AG04450 (cell line): ENCODE measurements around the gene LARGE2. TPM values are rescaled to one million over a fixed set of nuclear protein-coding genes. Genes with fewer than 3 reads are reported as not detected.
A peak's percentile ranks its signal among the peaks of the same experiment; 100 is the strongest.

ENCODE experiments used
- CTCF ChIA-PET: fragments of 300-600, 350-600 bp; formaldehyde crosslinking; extraction: SDS; loops from one replicate; lab custom pipeline; 2022; ENCODE audit warnings: antibody characterized with exemption, inconsistent platforms; lab: Charles Lee
- POLR2A ChIA-PET: fragments of 350-600 bp; formaldehyde crosslinking; extraction: SDS; loops from one replicate; lab custom pipeline; 2021; ENCODE audit warnings: antibody characterized with exemption, inconsistent platforms; lab: Yijun Ruan, JAX
- DNase-seq: peaks from one replicate; pipeline ENCODE4 v3.0.0-alpha.2; 2011; ENCODE audit warnings: low read depth, low spot score
- H3K27ac ChIP-seq: one replicate; pipeline ENCODE4 v1.5.1; 2012; ENCODE audit warnings: low read depth, low read length, control low read depth
- H3K27me3 ChIP-seq: one replicate; pipeline ENCODE4 v1.6.0; 2012; ENCODE audit warnings: low read length; ENCODE audit not compliant: control insufficient read depth, insufficient read depth
- H3K4me3 ChIP-seq: 2 replicates; pipeline ENCODE4 v1.5.1; 2011; ENCODE audit warnings: mild to moderate bottlenecking, low read depth, low read length, control low read depth
- H3K9me3 ChIP-seq: 2 replicates; pipeline ENCODE4 v1.5.1; 2012; ENCODE audit warnings: low read length; ENCODE audit not compliant: control insufficient read depth, insufficient read depth
- polyA plus RNA-seq: library from polyadenylated mRNA; depleted of rRNA; stranded (reverse); fragments of >200 nt; gene quantifications from 2 replicates; pipeline ENCODE4 v1.2.3, GENCODE V29; 2011
- TF ChIP-seq, protein P1 (sequence below): IDR thresholded peaks from 2 replicates; pipeline ENCODE4 v1.5.1; 2011; ENCODE audit warnings: low read depth, low read length, control low read depth, inconsistent platforms

The LARGE2 gene
- polyA plus RNA-seq, 1 experiment: not detected

GRCh38 chr11:45885274-45885920 lies 37.1 kb upstream of the LARGE2 start, which contains the start of gene MAPK8IP1:
Gene MAPK8IP1, plus strand, starts transcription at chr11:45885651. Its CDS starts 170 bp downstream, at chr11:45885821.
- ChIA-PET CTCF (interaction anchor here (3.2 kb wide), 1 partner anchor 13 kb away, joined by 11 read pairs; no protein-coding TSS in a partner anchor), POLR2A (no interaction called here)
- no peak for DNase-seq
- Histone ChIP-seq H3K27me3 (peaks cover 17% of the 10 kb centered on the region), H3K27ac (no peak within 1 kb of the TSS), H3K9me3 (no peaks in the 10 kb centered on the region; the same call in 1 of the 2 replicates), H3K4me3 (peak within 1 kb of the TSS; percentile 47)
- TF ChIP-seq, protein P1, sequence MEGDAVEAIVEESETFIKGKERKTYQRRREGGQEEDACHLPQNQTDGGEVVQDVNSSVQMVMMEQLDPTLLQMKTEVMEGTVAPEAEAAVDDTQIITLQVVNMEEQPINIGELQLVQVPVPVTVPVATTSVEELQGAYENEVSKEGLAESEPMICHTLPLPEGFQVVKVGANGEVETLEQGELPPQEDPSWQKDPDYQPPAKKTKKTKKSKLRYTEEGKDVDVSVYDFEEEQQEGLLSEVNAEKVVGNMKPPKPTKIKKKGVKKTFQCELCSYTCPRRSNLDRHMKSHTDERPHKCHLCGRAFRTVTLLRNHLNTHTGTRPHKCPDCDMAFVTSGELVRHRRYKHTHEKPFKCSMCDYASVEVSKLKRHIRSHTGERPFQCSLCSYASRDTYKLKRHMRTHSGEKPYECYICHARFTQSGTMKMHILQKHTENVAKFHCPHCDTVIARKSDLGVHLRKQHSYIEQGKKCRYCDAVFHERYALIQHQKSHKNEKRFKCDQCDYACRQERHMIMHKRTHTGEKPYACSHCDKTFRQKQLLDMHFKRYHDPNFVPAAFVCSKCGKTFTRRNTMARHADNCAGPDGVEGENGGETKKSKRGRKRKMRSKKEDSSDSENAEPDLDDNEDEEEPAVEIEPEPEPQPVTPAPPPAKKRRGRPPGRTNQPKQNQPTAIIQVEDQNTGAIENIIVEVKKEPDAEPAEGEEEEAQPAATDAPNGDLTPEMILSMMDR: no peak

DNA sequence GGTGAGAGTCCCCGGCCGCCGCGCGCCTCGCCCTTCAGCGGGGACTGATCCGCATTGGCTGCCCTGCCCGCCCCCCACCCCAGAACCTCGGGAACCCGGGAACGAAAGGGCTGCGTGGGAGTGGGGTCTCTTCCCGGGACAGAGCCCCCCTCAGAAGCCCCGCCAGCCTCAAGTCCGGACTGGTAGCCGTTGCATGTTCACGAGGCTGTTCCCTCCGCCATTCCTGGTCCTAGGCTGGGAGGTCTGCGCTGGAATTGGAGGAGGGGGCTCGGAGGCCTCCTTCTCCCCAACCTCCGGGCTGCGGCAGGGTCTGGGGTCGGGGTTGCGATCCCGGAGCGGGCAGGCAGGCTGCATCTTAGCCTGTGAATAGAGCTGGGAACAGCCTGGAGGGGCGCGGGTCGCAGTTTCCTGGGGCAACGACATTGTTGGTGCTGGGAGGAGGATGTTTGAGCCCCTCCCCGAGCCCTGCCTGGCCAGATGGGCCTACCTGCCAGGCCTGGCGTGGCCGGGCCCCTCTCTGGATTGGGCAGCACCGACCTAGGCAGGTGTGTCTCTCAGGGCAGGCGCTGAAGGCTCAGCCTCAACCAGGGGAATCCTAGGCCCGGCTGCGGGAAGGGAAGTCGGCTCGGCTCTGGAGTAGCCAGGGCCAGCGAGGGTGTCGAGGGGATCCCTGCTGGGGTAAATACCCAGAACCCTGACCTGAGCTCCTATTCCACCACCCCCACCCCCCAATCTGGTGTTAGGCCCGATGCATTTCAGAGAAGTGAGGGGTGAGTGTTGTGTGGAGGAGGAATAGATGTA lies 36.3 kb upstream of the LARGE2 start:
- H3K27ac ChIP-seq: no peak overlapping the region
- no peak for DNase-seq
- peaks cover 24% of the 10 kb centered on the region for H3K27me3 ChIP-seq
- TF ChIP-seq, protein P1: no peak
- H3K4me3 ChIP-seq: peak overlapping the region; percentile 47
- ChIA-PET POLR2A (no interaction called here), CTCF (no interaction called here)
- H3K9me3 ChIP-seq: no peaks in the 10 kb centered on the region; the same call in 1 of the 2 replicates

DNA sequence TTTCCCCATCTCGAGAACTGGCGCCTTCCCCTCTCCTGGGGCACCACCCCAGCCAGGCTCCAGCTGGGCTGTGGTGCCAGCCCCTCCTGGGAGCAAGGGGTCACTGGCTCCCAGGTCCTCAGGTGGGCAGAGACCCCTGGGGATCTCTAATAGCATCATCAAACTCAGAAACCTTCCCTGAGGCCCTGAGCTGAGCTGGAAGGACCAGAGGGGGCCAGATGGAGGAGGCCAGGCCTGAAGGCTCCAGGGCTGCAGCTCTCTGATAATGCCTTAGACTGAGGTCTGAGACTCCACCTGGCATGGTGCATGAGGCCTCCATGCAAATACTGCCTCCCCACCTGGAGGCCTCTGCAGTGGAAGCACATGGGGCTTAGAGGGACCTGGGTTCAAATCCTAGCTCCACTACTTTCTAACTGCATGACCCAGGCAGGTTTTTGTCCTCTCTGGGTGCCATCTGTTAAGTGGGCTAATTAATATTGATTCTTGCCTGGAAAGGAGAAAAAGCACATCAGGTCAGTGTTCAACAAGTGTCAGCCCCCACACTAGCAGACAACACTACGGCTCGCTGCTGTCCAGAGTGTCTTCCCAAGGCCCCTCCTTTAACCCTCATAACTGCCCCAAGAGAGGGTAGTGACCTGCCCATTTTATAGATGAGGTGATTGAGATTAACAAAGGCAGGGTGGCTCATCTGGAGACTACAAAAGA lies 35.5 kb upstream of the LARGE2 start:
- no peak overlapping the region for H3K4me3 ChIP-seq
- no peaks in the 10 kb centered on the region; the same call in 1 of the 2 replicates for H3K9me3 ChIP-seq
- peaks cover 25% of the 10 kb centered on the region for H3K27me3 ChIP-seq
- TF ChIP-seq, protein P1: no peak
- ChIA-PET POLR2A (no interaction called here), CTCF (no interaction called here)
- H3K27ac ChIP-seq: no peak overlapping the region
- no peak for DNase-seq

DNA sequence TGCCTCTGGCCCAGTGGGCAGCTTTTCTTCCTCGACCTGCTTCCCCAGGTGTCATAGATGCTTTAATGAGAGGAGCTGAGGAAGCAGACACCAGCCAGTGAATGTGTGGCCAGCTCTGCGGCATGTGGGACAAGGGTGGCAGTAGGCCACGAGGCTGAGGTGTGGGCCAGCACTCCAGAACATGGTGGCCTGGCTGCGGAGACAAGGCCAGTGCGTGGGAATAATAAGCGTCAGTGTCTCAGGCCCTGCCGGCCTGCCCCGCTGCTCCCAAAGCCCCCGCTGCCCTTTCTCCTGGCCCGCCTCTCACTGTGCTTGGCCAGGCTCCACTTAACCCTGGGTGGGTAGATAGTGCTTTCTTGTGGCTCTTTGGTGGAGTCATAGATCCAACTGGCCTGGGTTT lies 34.9 kb upstream of the LARGE2 start:
- H3K27ac ChIP-seq: no peak overlapping the region
- H3K9me3 ChIP-seq: no peaks in the 10 kb centered on the region; the same call in 1 of the 2 replicates
- ChIA-PET CTCF (no interaction called here), POLR2A (no interaction called here)
- no peak overlapping the region for H3K4me3 ChIP-seq
- DNase-seq: no peak
- TF ChIP-seq, protein P1: no peak
- peaks cover 25% of the 10 kb centered on the region for H3K27me3 ChIP-seq
